ENCODE data around the gene SKAP2.

Gene SKAP2

DNA sequence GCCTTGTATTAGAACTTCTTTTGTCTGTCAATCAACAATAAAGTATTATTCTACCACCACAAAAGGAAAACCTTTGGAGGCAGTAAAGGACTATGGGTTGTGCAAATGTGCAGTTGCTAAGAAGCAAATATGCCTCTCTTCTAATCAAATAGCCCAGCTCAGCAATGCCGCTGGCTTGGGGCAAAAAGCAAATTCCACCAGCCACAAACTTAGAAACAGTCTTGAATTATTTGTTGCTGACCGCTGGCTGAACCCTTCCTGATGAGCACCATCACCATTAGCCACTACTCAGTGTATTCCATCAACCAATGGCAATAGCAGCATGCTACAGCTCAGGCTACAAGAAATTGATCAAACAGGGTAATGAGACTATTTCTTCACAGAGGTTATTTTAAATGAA lies 51.0 kb downstream of the SKAP2 start:
- no peak for TF ChIP-seq CTCF (IDR thresholded peaks at IDR 0.05; ENCODE audit: control insufficient read depth, insufficient read depth, low read depth, low read length, missing control alignments)
- H3K4me3 ChIP-seq (ENCODE audit: control insufficient read depth, low read depth, low read length): no peak overlapping the region
- DNase-seq (ENCODE audit: low read depth): no peak

GRCh38 chr7:26794541-26794940 lies 69.8 kb downstream of the SKAP2 start:
- no peak for DNase-seq (ENCODE audit: low read depth)
- TF ChIP-seq CTCF (IDR thresholded peaks at IDR 0.05; ENCODE audit: control insufficient read depth, insufficient read depth, low read depth, low read length, missing control alignments): no peak
- H3K4me3 ChIP-seq (ENCODE audit: control insufficient read depth, low read depth, low read length): no peak overlapping the region

DNA sequence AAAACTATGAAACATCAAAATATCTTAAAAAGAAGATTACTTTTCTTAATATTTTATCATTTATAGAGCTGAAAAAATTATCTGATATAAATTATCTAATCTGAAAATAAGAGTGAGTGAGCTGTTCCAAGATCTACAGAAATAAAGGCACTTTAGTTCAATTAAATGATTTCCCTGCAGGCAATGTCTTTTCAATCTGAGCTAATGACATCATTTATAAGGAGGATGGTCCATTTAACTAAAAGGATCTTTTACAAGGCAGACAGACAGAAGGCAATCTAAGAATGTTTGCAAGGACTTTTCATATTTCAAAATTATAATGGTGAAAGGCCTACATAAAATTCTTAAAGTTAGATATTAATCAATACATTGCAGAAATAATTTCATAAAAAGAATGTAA lies 71.8 kb downstream of the SKAP2 start:
- no peak for TF ChIP-seq CTCF (IDR thresholded peaks at IDR 0.05; ENCODE audit: control insufficient read depth, insufficient read depth, low read depth, low read length, missing control alignments)

DNA sequence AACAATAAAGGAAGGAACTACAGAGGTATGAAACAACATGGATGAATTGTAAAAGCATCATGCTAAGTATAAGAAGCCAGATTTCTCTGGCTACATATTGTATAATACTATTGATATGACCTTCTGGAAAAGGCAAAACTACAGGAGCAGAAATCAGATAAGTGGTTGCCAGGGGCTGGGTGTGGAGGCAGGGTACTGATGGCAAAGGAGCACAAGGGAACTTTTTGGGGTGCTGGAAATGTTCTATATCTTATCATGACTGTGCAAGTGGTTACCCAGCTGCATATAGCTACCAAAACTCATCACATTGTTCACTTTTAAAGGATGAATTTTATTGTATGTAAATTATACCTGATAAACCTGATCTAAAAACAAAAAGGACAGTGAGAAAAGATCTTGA lies 72.4 kb downstream of the SKAP2 start:
- no peak for TF ChIP-seq CTCF (IDR thresholded peaks at IDR 0.05; ENCODE audit: control insufficient read depth, insufficient read depth, low read depth, low read length, missing control alignments)
- no peak for DNase-seq (ENCODE audit: low read depth)
- no peak overlapping the region for H3K4me3 ChIP-seq (ENCODE audit: control insufficient read depth, low read depth, low read length)

More for the DNA sequence above, 71.8 kb downstream of the SKAP2 start:
- H3K4me3 ChIP-seq (ENCODE audit: control insufficient read depth, low read depth, low read length): no peak overlapping the region
- no peak for DNase-seq (ENCODE audit: low read depth)

DNA sequence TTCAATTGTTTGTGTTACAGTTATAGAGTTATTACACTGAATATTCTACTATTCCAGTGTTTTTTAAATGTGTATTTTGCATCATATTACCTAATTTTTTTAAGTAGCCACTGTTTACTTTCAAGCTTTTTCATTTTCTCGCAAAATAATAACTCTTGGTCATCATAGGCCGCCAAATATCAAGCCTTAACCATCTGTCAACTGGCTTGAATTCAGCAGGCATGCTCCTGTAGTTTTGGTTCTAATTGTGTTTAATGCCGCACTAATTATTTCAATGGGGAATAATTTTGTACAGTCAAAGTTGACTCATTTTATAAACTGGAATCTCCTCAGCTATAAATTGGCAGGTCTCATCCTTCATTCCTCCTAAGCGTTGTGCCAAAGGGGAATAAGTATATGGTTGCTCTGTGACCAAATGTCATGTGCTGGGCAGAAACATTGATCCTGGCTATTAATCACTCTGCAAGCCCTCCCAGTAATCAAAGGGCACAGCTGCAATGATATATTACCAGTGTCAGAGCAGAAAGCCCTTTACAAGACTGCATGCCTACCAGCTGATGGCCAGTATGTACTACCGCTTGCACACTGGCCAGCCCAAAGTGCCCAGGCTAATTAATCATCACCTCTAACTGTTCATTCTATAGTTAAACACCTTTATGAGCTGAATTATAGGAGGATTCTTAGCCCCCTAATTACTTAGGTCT lies 74.8 kb downstream of the SKAP2 start:
- TF ChIP-seq CTCF (IDR thresholded peaks at IDR 0.05; ENCODE audit: control insufficient read depth, insufficient read depth, low read depth, low read length, missing control alignments): no peak
- DNase-seq (ENCODE audit: low read depth): no peak
- H3K4me3 ChIP-seq (ENCODE audit: control insufficient read depth, low read depth, low read length): no peak overlapping the region

DNA sequence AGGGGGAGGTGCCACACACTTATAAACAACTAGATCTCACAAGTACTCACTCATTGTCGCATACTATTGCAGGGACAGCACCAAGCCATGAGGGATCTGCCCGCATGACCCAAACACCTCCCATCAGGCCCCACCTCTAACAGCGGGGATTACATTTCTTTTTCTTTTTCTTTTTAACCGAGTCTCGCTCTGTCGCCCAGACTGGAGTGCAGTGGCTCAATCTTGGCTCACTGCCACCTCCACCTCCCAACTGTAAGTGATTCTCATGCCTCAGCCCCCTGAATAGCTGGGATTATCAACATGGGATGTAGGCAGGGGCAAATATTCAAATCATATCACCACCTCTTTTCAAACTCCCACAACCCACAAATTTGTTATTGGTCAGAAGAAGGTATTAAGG lies 76.7 kb downstream of the SKAP2 start:
- no peak for TF ChIP-seq CTCF (IDR thresholded peaks at IDR 0.05; ENCODE audit: control insufficient read depth, insufficient read depth, low read depth, low read length, missing control alignments)
- H3K4me3 ChIP-seq (ENCODE audit: control insufficient read depth, low read depth, low read length): no peak overlapping the region
- no peak for DNase-seq (ENCODE audit: low read depth)
